ENCODE data around the gene LYSMD4.
A peak's percentile ranks its signal among the peaks of the same experiment; 100 is the strongest.

The LYSMD4 gene

GRCh38 chr15:99696096-99696495, 37.1 kb downstream of the LYSMD4 start:
- no peak for TF ChIP-seq CTCF (IDR thresholded peaks at IDR 0.05; ENCODE audit: control insufficient read depth, insufficient read depth, low read depth, low read length, missing control alignments)
- no peak for DNase-seq (ENCODE audit: low read depth)
- no peak overlapping the region for H3K4me3 ChIP-seq (ENCODE audit: control insufficient read depth, low read depth, low read length)

GRCh38 chr15:99692825-99693224, 40.4 kb downstream of the LYSMD4 start:
- no peak for DNase-seq (ENCODE audit: low read depth)
- TF ChIP-seq CTCF (IDR thresholded peaks at IDR 0.05; ENCODE audit: control insufficient read depth, insufficient read depth, low read depth, low read length, missing control alignments): no peak
- no peak overlapping the region for H3K4me3 ChIP-seq (ENCODE audit: control insufficient read depth, low read depth, low read length)

- no peak for DNase-seq (ENCODE audit: low read depth)
- TF ChIP-seq CTCF (IDR thresholded peaks at IDR 0.05; ENCODE audit: control insufficient read depth, insufficient read depth, low read depth, low read length, missing control alignments): no peak
- no peak overlapping the region for H3K4me3 ChIP-seq (ENCODE audit: control insufficient read depth, low read depth, low read length)
These were observed 46.9 kb downstream of the LYSMD4 start for GRCh38 chr15:99686290-99686689.

- H3K4me3 ChIP-seq (ENCODE audit: control insufficient read depth, low read depth, low read length): no peak overlapping the region
- no peak for DNase-seq (ENCODE audit: low read depth)
- no peak for TF ChIP-seq CTCF (IDR thresholded peaks at IDR 0.05; ENCODE audit: control insufficient read depth, insufficient read depth, low read depth, low read length, missing control alignments)
These were observed 50.1 kb downstream of the LYSMD4 start for GRCh38 chr15:99683000-99683670.

GRCh38 chr15:99682455-99682854, 50.8 kb downstream of the LYSMD4 start:
- no peak for TF ChIP-seq CTCF (IDR thresholded peaks at IDR 0.05; ENCODE audit: control insufficient read depth, insufficient read depth, low read depth, low read length, missing control alignments)
- H3K4me3 ChIP-seq (ENCODE audit: control insufficient read depth, low read depth, low read length): no peak overlapping the region
- peak; percentile 53 for DNase-seq (ENCODE audit: low read depth)

GRCh38 chr15:99681990-99682389, 51.2 kb downstream of the LYSMD4 start:
- TF ChIP-seq CTCF (IDR thresholded peaks at IDR 0.05; ENCODE audit: control insufficient read depth, insufficient read depth, low read depth, low read length, missing control alignments): no peak
- no peak overlapping the region for H3K4me3 ChIP-seq (ENCODE audit: control insufficient read depth, low read depth, low read length)
- DNase-seq (ENCODE audit: low read depth): no peak

Measured in AG09309 (cell line).